GM12878 (cell line): ENCODE measurements around the gene PHACTR3. TPM values are rescaled to one million over a fixed set of nuclear protein-coding genes. Genes with fewer than 3 reads are reported as not detected.

ENCODE experiments used
- ATAC-seq: fragments of 200-7000 bp; cut with Tn5 transposase; 3 replicates; pipeline ENCODE4 v1.9.1; 2020; ENCODE audit warnings: mild to moderate bottlenecking, moderate library complexity
- BruUV-seq: library from RNA; stranded (reverse); fragments of 400-500 nt; replicated peaks from 2 replicates; lab custom pipeline; 2021; lab: Mats Ljungman, UMichigan
- CTCF ChIA-PET: fragments of 300-600 bp; sonication (Branson Sonifier 250); formaldehyde crosslinking; extraction: SDS; loops from one replicate; lab custom pipeline; 2021; ENCODE audit warnings: inconsistent platforms; lab: Yijun Ruan, JAX
- POLR2A ChIA-PET: fragments of 350-600 bp; formaldehyde crosslinking; extraction: SDS; loops from one replicate; lab custom pipeline; 2021; ENCODE audit warnings: inconsistent platforms; lab: Charles Lee
- RAD21 ChIA-PET: fragments of 300-600 bp; sonication (Branson Sonifier 250); formaldehyde crosslinking; loops from one replicate; lab custom pipeline; 2023; ENCODE audit warnings: antibody characterized with exemption; ENCODE audit not compliant: unreplicated experiment; lab: Charles Lee
- SMC1A ChIA-PET: fragments of 300-600 bp; sonication (Branson Sonifier 250); formaldehyde crosslinking; loops from one replicate; lab custom pipeline; 2023; ENCODE audit not compliant: unreplicated experiment, uncharacterized antibody; lab: Charles Lee
- DNase-seq: peaks from one replicate; pipeline ENCODE4 v3.0.0-alpha.2; 2011; ENCODE audit warnings: low read depth, low spot score
- FAIRE-seq: peaks from 3 replicates; lab custom pipeline; 2011; peaks lifted over from hg19 to GRCh38; lab: Jason Lieb, UNC
- H2AFZ ChIP-seq: 2 replicates; pipeline ENCODE4 v1.6.0; 2011; ENCODE audit warnings: low read depth, low read length, control low read depth; ENCODE audit not compliant: control insufficient read depth
- H3K27ac ChIP-seq: 2 replicates; pipeline ENCODE4 v1.5.1; 2011; ENCODE audit warnings: control low read depth; ENCODE audit not compliant: control insufficient read depth, insufficient read depth
- H3K27me3 ChIP-seq, 2 experiments: replicated peaks in 1 of 2; 2 replicates each; pipeline versions ENCODE4 v1.6.0 to v1.6.1; 2011; ENCODE audit warnings: low read length in 1 of 2; ENCODE audit not compliant: control insufficient read depth in 2 of 2, insufficient read depth in 2 of 2
- H3K36me3 ChIP-seq, 2 experiments: 2 replicates each; pipeline ENCODE4 v1.5.1; 2011; ENCODE audit warnings: low read length in 1 of 2; ENCODE audit not compliant: control insufficient read depth in 2 of 2, insufficient read depth in 2 of 2
- H3K4me1 ChIP-seq: 2 replicates; pipeline ENCODE4 v1.6.1; 2011; ENCODE audit warnings: mild to moderate bottlenecking, low read length, moderate library complexity, mixed read lengths; ENCODE audit not compliant: control insufficient read depth, insufficient read depth
- H3K4me2 ChIP-seq: 2 replicates; pipeline ENCODE4 v1.6.0; 2011; ENCODE audit warnings: control low read depth; ENCODE audit not compliant: control insufficient read depth, insufficient read depth
- H3K4me3 ChIP-seq: fragments of 200-600 bp; sonication (generic); 2 replicates; pipeline ENCODE4 v1.5.1; 2016
- H3K79me2 ChIP-seq: 2 replicates; pipeline ENCODE4 v1.6.0; 2011; ENCODE audit warnings: low read length; ENCODE audit not compliant: control insufficient read depth, insufficient read depth
- H3K9ac ChIP-seq: 2 replicates; pipeline ENCODE4 v1.8.0; 2011; ENCODE audit warnings: low read length, control low read depth, mixed read lengths; ENCODE audit not compliant: control insufficient read depth, insufficient read depth
- H3K9me3 ChIP-seq: replicated peaks from 3 replicates; pipeline ENCODE4 v1.5.1; 2011; ENCODE audit warnings: mild to moderate bottlenecking, low read length; ENCODE audit not compliant: control insufficient read depth, insufficient read depth
- H4K20me1 ChIP-seq: 2 replicates; pipeline ENCODE4 v1.6.0; 2011; ENCODE audit not compliant: control insufficient read depth, insufficient read depth
- ASH2L ChIP-seq: fragments of 300-600, 200-600 bp; sonication (generic); IDR thresholded peaks from 2 replicates; pipeline ENCODE4 v1.6.1; 2017; ENCODE audit warnings: low read depth, mild to moderate bottlenecking, borderline replicate concordance
- BCL11A ChIP-seq: IDR thresholded peaks from 2 replicates; pipeline ENCODE4 v1.6.1; 2011; ENCODE audit warnings: low read depth, low read length
- BCLAF1 ChIP-seq: fragments of 450-650 bp; IDR thresholded peaks from 2 replicates; pipeline ENCODE4 v1.6.1; 2017; ENCODE audit warnings: antibody characterized with exemption, mild to moderate bottlenecking, moderate library complexity
- E4F1 ChIP-seq: fragments of 450-650 bp; IDR thresholded peaks from 2 replicates; pipeline ENCODE4 v1.6.1; 2018; ENCODE audit warnings: borderline replicate concordance, mild to moderate bottlenecking; ENCODE audit not compliant: partially characterized antibody
- POU2F2 ChIP-seq: IDR thresholded peaks from 3 replicates; pipeline ENCODE4 v1.6.1; 2011; ENCODE audit warnings: low read depth, mild to moderate bottlenecking, low read length, borderline replicate concordance
- RBBP5 ChIP-seq: fragments of 200-600 bp; sonication (generic); conservative IDR thresholded peaks from 2 replicates; pipeline ENCODE4 v1.6.1; 2016
- SMC3 ChIP-seq: IDR thresholded peaks from 2 replicates; pipeline ENCODE4 v1.6.1; 2011; ENCODE audit warnings: low read length, improper control_type of control experiment, borderline replicate concordance
- SRF ChIP-seq, 2 experiments: IDR thresholded peaks; 2 replicates each; pipeline ENCODE4 v1.6.1; 2011; ENCODE audit warnings: low read depth in 2 of 2, low read length in 2 of 2, mild to moderate bottlenecking in 1 of 2, moderate library complexity in 1 of 2
- TCF12 ChIP-seq: IDR thresholded peaks from 2 replicates; pipeline ENCODE4 v1.6.1; 2011; ENCODE audit warnings: low read depth, mild to moderate bottlenecking, low read length
- USF1 ChIP-seq: IDR thresholded peaks from 2 replicates; pipeline ENCODE4 v1.6.1; 2011; ENCODE audit warnings: borderline replicate concordance, low read depth, mild to moderate bottlenecking, moderate library complexity, mixed read lengths, low read length; ENCODE audit not compliant: insufficient read depth; ENCODE audit errors: extremely low read length
- ZSCAN29 ChIP-seq: fragments of 450-650 bp; IDR thresholded peaks from 2 replicates; pipeline ENCODE4 v1.6.1; 2017; ENCODE audit warnings: mild to moderate bottlenecking, moderate library complexity
- WGBS: methylation state at CpG from one replicate; pipeline ENCODE4 v1.1.6; 2016; ENCODE audit warnings: low lambda C conversion rate; ENCODE audit not compliant: insufficient replicate concordance, insufficient coverage; ENCODE audit errors: missing lambda C conversion rate; 5-methylcytosine and 5-hydroxymethylcytosine counted together
- in situ Hi-C: fragments of 300-500 bp; cut with MboI; formaldehyde crosslinking; loops from 9 replicates; pipeline ENCODE4 v1.14.3; 2018; ENCODE audit warnings: mixed read lengths
- intact Hi-C: fragments of 100-400 bp; cut with micrococcal nuclease; formaldehyde crosslinking; loops from one replicate; pipeline ENCODE4 v1.14.2; 2022; ENCODE audit not compliant: unreplicated experiment
- polyA plus RNA-seq, 11 experiments: library from polyadenylated mRNA; depleted of rRNA in 4 of 11; unstranded in 6 of 11; stranded (reverse) in 5 of 11; fragments of >200 nt; fragmentation: Nextera tagmentation in 4 of 11; fragmentation: Illumina TruSeq in 1 of 11; extraction: Ambion mirVana in 4 of 11; extraction: Trizol in 1 of 11; gene quantifications; 1 replicate in 1 of 11; 2 replicates in 10 of 11; pipeline versions ENCODE4 v1.2.1 to v1.2.3, GENCODE V29; 2011 to 2016; ENCODE audit warnings: inconsistent platforms in 2 of 11, missing spikeins in 2 of 11, low read depth in 1 of 11
- total RNA-seq, 4 experiments: library from RNA; depleted of rRNA in 3 of 4; stranded (reverse); fragments of >200 nt in 3 of 4; fragmentation: Illumina TruSeq in 1 of 4; extraction: Trizol in 1 of 4; gene quantifications; 2 replicates each; pipeline versions ENCODE4 v1.2.1 to v1.2.3, GENCODE V29; 2013 to 2021

PHACTR3 gene
- total and polyA plus RNA-seq, 10 of the 15 experiments (the other 5 are each of a cell fraction or from before 2014, with no cell fraction given): 0.17 to 2.7 (median 0.27) TPM; not detected in 1

GRCh38 chr20:59811681-59812171 is 207.4 kb downstream of the PHACTR3 start (continued):
- no peak for TF ChIP-seq BCLAF1

GRCh38 chr20:59812286-59813125 is 208.2 kb downstream of the PHACTR3 start:
- no TSS peak for BruUV-seq
- no peak overlapping the region for H3K4me3 ChIP-seq

More at GRCh38 chr20:59812286-59813125, 208.2 kb downstream of the PHACTR3 start:
- no peaks in the 10 kb centered on the region for H3K36me3 ChIP-seq
- no peak overlapping the region for H3K27ac ChIP-seq
- H3K9ac ChIP-seq: no peak overlapping the region
- DNase-seq: no peak
- intact Hi-C loops: no loop called here
- H4K20me1 ChIP-seq: no peaks in the 10 kb centered on the region
- no peak for TF ChIP-seq USF1
- TF ChIP-seq SRF (IDR thresholded peaks at IDR 0.05; ENCODE audit: low read depth in 2 of 2, low read length in 2 of 2): no peak
- TF ChIP-seq TCF12: no peak
- no peak for TF ChIP-seq ZSCAN29
- TF ChIP-seq RBBP5: no peak
- TF ChIP-seq E4F1: no peak
- no peak for TF ChIP-seq BCL11A
- TF ChIP-seq SMC3: no peak
- no peak for TF ChIP-seq POU2F2
- TF ChIP-seq ASH2L: no peak
- RAD21 ChIA-PET: no interaction called here
- in situ Hi-C loops: loop anchor here (25.0 kb wide), 1 partner anchor 1250 kb away; no protein-coding TSS in a partner anchor
- H2AFZ ChIP-seq: no peak overlapping the region
- H3K4me2 ChIP-seq: no peak overlapping the region
- H3K27me3 ChIP-seq: no peaks in the 10 kb centered on the region; a peak in 1 of 4 replicates
- FAIRE-seq: no peak
- ATAC-seq: no peak
- H3K9me3 ChIP-seq: no peaks in the 10 kb centered on the region
- CTCF ChIA-PET: no interaction called here
- H3K79me2 ChIP-seq: no peaks in the 10 kb centered on the region
- POLR2A ChIA-PET: no interaction called here
- H3K4me1 ChIP-seq: no peaks in the 10 kb centered on the region
- 31% methylated on average over 23 of the region's 23 CpGs for WGBS
- SMC1A ChIA-PET: interaction anchor here (1.6 kb wide), 1 partner anchor 38 kb away, joined by 3 read pairs; no protein-coding TSS in a partner anchor
